Ecto neural progenitor cell (in vitro differentiated cells): ENCODE results near the gene GSK3B.

ENCODE experiments used
- DNase-seq: peaks from one replicate; pipeline ENCODE4 v3.0.0-alpha.2; 2018; ENCODE audit warnings: low spot score

GSK3B gene

GRCh38 chr3:119817583-119818363, 276.5 kb downstream of the GSK3B start:
- no peak for DNase-seq

- DNase-seq = no peak
These were observed 277.2 kb downstream of the GSK3B start for GRCh38 chr3:119817071-119817470.

- no peak for DNase-seq
These were observed 278.5 kb downstream of the GSK3B start for GRCh38 chr3:119815716-119816115.

- no peak for DNase-seq
These were observed 281.7 kb downstream of the GSK3B start for GRCh38 chr3:119812491-119813058.

- DNase-seq = no peak
These were observed 284.2 kb downstream of the GSK3B start for GRCh38 chr3:119810018-119810435.

GRCh38 chr3:119809249-119810017, 284.8 kb downstream of the GSK3B start:
- DNase-seq = no peak

GRCh38 chr3:119808843-119809242, 285.4 kb downstream of the GSK3B start:
- DNase-seq = no peak

- DNase-seq = no peak
These were observed 286.0 kb downstream of the GSK3B start for GRCh38 chr3:119808244-119808643.

- no peak for DNase-seq
These were observed 293.4 kb downstream of the GSK3B start for GRCh38 chr3:119800844-119801243.

GRCh38 chr3:119796785-119797184, 297.5 kb downstream of the GSK3B start:
- no peak for DNase-seq

GRCh38 chr3:119796368-119796767, 297.9 kb downstream of the GSK3B start:
- no peak for DNase-seq

GRCh38 chr3:119795849-119796248, 298.4 kb downstream of the GSK3B start:
- no peak for DNase-seq

- peak; percentile 75 for DNase-seq
These were observed 299.2 kb downstream of the GSK3B start for GRCh38 chr3:119794971-119795612.

GRCh38 chr3:119794401-119794800, 299.8 kb downstream of the GSK3B start:
- no peak for DNase-seq

- no peak for DNase-seq
These were observed 302.0 kb downstream of the GSK3B start for GRCh38 chr3:119792270-119792669.

GRCh38 chr3:119790369-119790768, 303.9 kb downstream of the GSK3B start:
- DNase-seq = no peak

GRCh38 chr3:119786409-119786808, 307.8 kb downstream of the GSK3B start:
- no peak for DNase-seq

GRCh38 chr3:119783883-119784282, 310.4 kb downstream of the GSK3B start:
- no peak for DNase-seq

- no peak for DNase-seq
These were observed 311.0 kb downstream of the GSK3B start for GRCh38 chr3:119783255-119783654.

- no peak for DNase-seq
These were observed 311.8 kb downstream of the GSK3B start for GRCh38 chr3:119782460-119782859.

- no peak for DNase-seq
These were observed 312.7 kb downstream of the GSK3B start, which contains the start of gene NR1I2 for GRCh38 chr3:119781330-119782198. Gene NR1I2, plus strand, starts transcription at chr3:119782101.
